Panc1 (cell line): ENCODE results near the gene RHBDF2. TPM values are rescaled to one million over a fixed set of nuclear protein-coding genes. Genes with fewer than 3 reads are reported as not detected.

Source experiments
- ATAC-seq: fragments of 200-7000 bp; cut with Tn5 transposase; 2 replicates; pipeline ENCODE4 v1.9.1; 2020; ENCODE audit warnings: mild to moderate bottlenecking, moderate library complexity
- BruUV-seq: library from RNA; stranded (reverse); fragments of 400-500 nt; replicated peaks from 2 replicates; lab custom pipeline; 2021; lab: Mats Ljungman, UMichigan
- CTCF ChIA-PET: fragments of 300-600 bp; sonication (Branson Sonifier 250); formaldehyde crosslinking; loops from one replicate; lab custom pipeline; 2022; ENCODE audit warnings: antibody characterized with exemption; lab: Charles Lee
- POLR2A ChIA-PET: fragments of 300-600 bp; sonication (Branson Sonifier 250); formaldehyde crosslinking; loops from one replicate; lab custom pipeline; 2022; ENCODE audit warnings: antibody characterized with exemption; lab: Charles Lee
- DNase-seq: peaks from one replicate; pipeline ENCODE4 v3.0.0-alpha.2; 2010; ENCODE audit warnings: low read depth, low spot score
- H3K27ac ChIP-seq: 2 replicates; pipeline ENCODE4 v1.5.1; 2011; ENCODE audit warnings: mild to moderate bottlenecking, low read length, inconsistent platforms
- H3K27me3 ChIP-seq: fragments of 200-500 bp; sonication (Bioruptor generic); 2 replicates; pipeline ENCODE4 v1.6.0; 2014; ENCODE audit warnings: low read length, inconsistent platforms; ENCODE audit not compliant: control insufficient read depth, insufficient read depth
- H3K36me3 ChIP-seq: fragments of 200-500 bp; sonication (Bioruptor generic); 2 replicates; pipeline ENCODE4 v1.5.1; 2014; ENCODE audit warnings: inconsistent platforms, mild to moderate bottlenecking, low read length, moderate library complexity; ENCODE audit not compliant: control insufficient read depth, insufficient read depth
- H3K4me1 ChIP-seq: 2 replicates; pipeline ENCODE4 v1.5.1; 2011; ENCODE audit warnings: inconsistent platforms, mild to moderate bottlenecking, low read length, moderate library complexity; ENCODE audit not compliant: control insufficient read depth, insufficient read depth
- H3K4me3 ChIP-seq, 2 experiments: 2 replicates each; pipeline ENCODE4 v1.5.1; 2011 to 2012; ENCODE audit warnings: low read depth in 2 of 2, low read length in 2 of 2, mild to moderate bottlenecking in 2 of 2, inconsistent platforms in 1 of 2, moderate library complexity in 1 of 2
- H3K9me3 ChIP-seq: fragments of 200-500 bp; sonication (Bioruptor generic); 2 replicates; pipeline ENCODE4 v1.5.1; 2014; ENCODE audit warnings: low read depth, mild to moderate bottlenecking, inconsistent platforms, low read length, moderate library complexity; ENCODE audit not compliant: control insufficient read depth, insufficient read depth
- CTCF ChIP-seq: fragments of 450-650 bp; IDR thresholded peaks from 2 replicates; pipeline ENCODE4 v1.5.1; 2017; ENCODE audit warnings: mild to moderate bottlenecking
- POLR2AphosphoS5 ChIP-seq: IDR thresholded peaks from 2 replicates; pipeline ENCODE4 v1.6.1; 2012; ENCODE audit warnings: mild to moderate bottlenecking, low read depth, low read length, moderate library complexity
- REST ChIP-seq, 2 experiments: IDR thresholded peaks; 2 replicates each; pipeline ENCODE4 v1.6.1; 2011 to 2012; ENCODE audit warnings: low read depth in 2 of 2, control low read depth in 1 of 2, low read length in 1 of 2, mild to moderate bottlenecking in 1 of 2, moderate library complexity in 1 of 2; ENCODE audit not compliant: insufficient read depth in 1 of 2
- SIN3A ChIP-seq: IDR thresholded peaks from 2 replicates; pipeline ENCODE4 v1.6.1; 2012; ENCODE audit warnings: low read depth, mild to moderate bottlenecking, low read length, moderate library complexity, borderline replicate concordance; ENCODE audit not compliant: insufficient read depth
- TCF7L2 ChIP-seq: IDR thresholded peaks from 2 replicates; pipeline ENCODE4 v1.6.1; 2011; ENCODE audit warnings: mild to moderate bottlenecking, low read depth, low read length, inconsistent platforms
- in situ Hi-C: cut with HindIII; loops from 2 replicates; pipeline ENCODE4 v1.10.0; 2016; ENCODE audit warnings: low sequenced_read_pairs, low pct_unique_long_range_greater_than_20kb
- intact Hi-C: fragments of 100-400 bp; cut with micrococcal nuclease; formaldehyde crosslinking; loops from one replicate; pipeline ENCODE4 v1.10.0; 2022; ENCODE audit not compliant: unreplicated experiment
- total RNA-seq: library from RNA; stranded (reverse); gene quantifications from one replicate; pipeline ENCODE4 v1.2.1, GENCODE V29; 2021; ENCODE audit not compliant: unreplicated experiment

The RHBDF2 gene
- total RNA-seq, 1 experiment from 2014 or later: 67.8 TPM

- DNase-seq: no peak
- CTCF ChIA-PET: interaction anchor here (1.2 to 2.2 kb wide), 2 partner anchors 16 to 22 kb away, joined by 5 read pairs; partner anchors contain the start of gene PRCD
- BruUV-seq: no TSS peak
- POLR2A ChIA-PET: interaction anchor here (0.6 kb wide), 1 partner anchor 96 kb away, joined by 3 read pairs; no protein-coding TSS in a partner anchor
- no peak overlapping the region for H3K4me3 ChIP-seq
- in situ Hi-C loops (no loop called here), intact Hi-C loops (loop anchor here (5.0 kb wide), 1 partner anchor 97 kb away; no protein-coding TSS in a partner anchor)
- H3K27ac ChIP-seq: peak overlapping the region; percentile 53
- H3K36me3 ChIP-seq: no peaks in the 10 kb centered on the region
- ATAC-seq: peak; percentile 40
- no peak for TF ChIP-seq REST (IDR thresholded peaks at IDR 0.05; ENCODE audit: insufficient read depth in 1 of 2, low read depth in 2 of 2, low read length in 1 of 2)
- no peak for TF ChIP-seq SIN3A
- no peak for TF ChIP-seq CTCF
- TF ChIP-seq POLR2AphosphoS5: no peak
- no peak for TF ChIP-seq TCF7L2
- no peaks in the 10 kb centered on the region for H3K27me3 ChIP-seq
- no peaks in the 10 kb centered on the region for H3K9me3 ChIP-seq
- peaks cover 28% of the 10 kb centered on the region for H3K4me1 ChIP-seq
Measured at GRCh38 chr17:76524598-76525512, 23.6 kb upstream of the RHBDF2 start.

- ChIA-PET POLR2A (interaction anchor here (0.6 kb wide), 1 partner anchor 30 kb away, joined by 5 read pairs; no protein-coding TSS in a partner anchor), CTCF (interaction anchor here (0.6 to 2.2 kb wide), 11 partner anchors 12 to 158 kb away, joined by 3 to 11 read pairs (median 5); partner anchors contain the start of gene PRCD)
- TF ChIP-seq CTCF (peak; percentile 100), POLR2AphosphoS5 (no peak), SIN3A (no peak), REST (IDR thresholded peaks at IDR 0.05; ENCODE audit: insufficient read depth in 1 of 2, low read depth in 2 of 2, low read length in 1 of 2) (peak in 1 of 2 experiments; percentile 46; a peak in 1 of 4 replicates)
- ATAC-seq (peak; percentile 85), DNase-seq (peak; percentile 46)
- in situ Hi-C loops: no loop called here
- peaks cover 19% of the 10 kb centered on the region for H3K4me1 ChIP-seq
- intact Hi-C loops: loop anchor here (1.0 to 5.0 kb wide), 2 partner anchors 24 to 99 kb away; no protein-coding TSS in a partner anchor
- H3K36me3 ChIP-seq: no peaks in the 10 kb centered on the region
- H3K27me3 ChIP-seq: no peaks in the 10 kb centered on the region
- no peaks in the 10 kb centered on the region for H3K9me3 ChIP-seq
- no peak overlapping the region for H3K27ac ChIP-seq
- no TSS peak for BruUV-seq
- H3K4me3 ChIP-seq: peak overlapping the region in 1 of 2 experiments; percentile 17; a peak in 1 of 4 replicates
Measured at GRCh38 chr17:76523084-76524037, 22.1 kb upstream of the RHBDF2 start.
